ENCODE data around the gene MYO7A. TPM values are rescaled to one million over a fixed set of nuclear protein-coding genes. Genes with fewer than 3 reads are reported as not detected.

The MYO7A gene
- total RNA-seq, 1 donor from 2014 or later = 46.4 TPM

GRCh38 chr11:77111946-77112345, 16.1 kb upstream of the MYO7A start:
- Histone ChIP-seq H3K27me3 (no peaks in the 10 kb centered on the region), H3K36me3 (peaks cover 0 to 4% of the 10 kb centered on the region in 2 donors), H3K4me1 (peaks cover 0 to 6% of the 10 kb centered on the region in 2 donors), H3K9me3 (no peaks in the 10 kb centered on the region), H3K27ac (no peak overlapping the region), H3K4me3 (no peak overlapping the region)
- intact Hi-C loops (cut with DNase I) = loop anchor here (5.0 kb wide), 1 partner anchor 65 kb away; no protein-coding TSS in a partner anchor
- DNase-seq (ENCODE audit: low spot score in 2 of 2) = no peak
- no peak for TF ChIP-seq CTCF (IDR thresholded peaks at IDR 0.05)

GRCh38 chr11:77112641-77113381, 15.2 kb upstream of the MYO7A start:
- H3K4me1 ChIP-seq = peaks cover 0 to 2% of the 10 kb centered on the region in 2 donors
- H3K27me3 ChIP-seq = no peaks in the 10 kb centered on the region
- TF ChIP-seq CTCF (IDR thresholded peaks at IDR 0.05) = no peak
- H3K9me3 ChIP-seq = no peaks in the 10 kb centered on the region
- H3K4me3 ChIP-seq = no peak overlapping the region
- H3K36me3 ChIP-seq = peaks cover 0 to 4% of the 10 kb centered on the region in 2 donors
- intact Hi-C loops (cut with DNase I) = loop anchor here (5.0 kb wide), 1 partner anchor 66 kb away; no protein-coding TSS in a partner anchor
- no peak overlapping the region for H3K27ac ChIP-seq
- DNase-seq (ENCODE audit: low spot score in 2 of 2) = no peak

GRCh38 chr11:77113382-77114088, 14.5 kb upstream of the MYO7A start:
- Histone ChIP-seq H3K9me3 (no peaks in the 10 kb centered on the region), H3K4me1 (no peaks in the 10 kb centered on the region), H3K27ac (no peak overlapping the region), H3K27me3 (no peaks in the 10 kb centered on the region), H3K36me3 (peaks cover under 1 to 10% of the 10 kb centered on the region in 2 donors), H3K4me3 (no peak overlapping the region)
- no peak for DNase-seq (ENCODE audit: low spot score in 2 of 2)
- peak in 1 of 3 experiments; percentile 39 for TF ChIP-seq CTCF (IDR thresholded peaks at IDR 0.05)
- intact Hi-C loops (cut with DNase I) = loop anchor here (5.0 kb wide), 1 partner anchor 66 kb away; no protein-coding TSS in a partner anchor

GRCh38 chr11:77114089-77114463, 14.0 kb upstream of the MYO7A start:
- no peaks in the 10 kb centered on the region for H3K27me3 ChIP-seq
- intact Hi-C loops (cut with DNase I) = loop anchor here (5.0 kb wide), 1 partner anchor 67 kb away; no protein-coding TSS in a partner anchor
- no peak for DNase-seq (ENCODE audit: low spot score in 2 of 2)
- no peak overlapping the region for H3K4me3 ChIP-seq
- no peak for TF ChIP-seq CTCF (IDR thresholded peaks at IDR 0.05)
- H3K9me3 ChIP-seq = no peaks in the 10 kb centered on the region
- no peak overlapping the region for H3K27ac ChIP-seq
- no peaks in the 10 kb centered on the region for H3K4me1 ChIP-seq
- H3K36me3 ChIP-seq = peaks cover 5 to 16% of the 10 kb centered on the region in 2 donors

GRCh38 chr11:77115181-77115611, 12.8 kb upstream of the MYO7A start:
- TF ChIP-seq CTCF (IDR thresholded peaks at IDR 0.05) = no peak
- no peak for DNase-seq (ENCODE audit: low spot score in 2 of 2)
- H3K36me3 ChIP-seq = peaks cover 5 to 24% of the 10 kb centered on the region in 2 donors
- intact Hi-C loops (cut with DNase I) = no loop called here
- H3K9me3 ChIP-seq = no peaks in the 10 kb centered on the region
- no peak overlapping the region for H3K4me3 ChIP-seq
- H3K27me3 ChIP-seq = no peaks in the 10 kb centered on the region
- H3K4me1 ChIP-seq = no peaks in the 10 kb centered on the region
- no peak overlapping the region for H3K27ac ChIP-seq

Data from ascending aorta (tissue), 2 donors.